Measurements from ENCODE around the gene PPP2R5E.

The PPP2R5E gene

GRCh38 chr14:63472986-63473788, 70.0 kb downstream of the PPP2R5E start:
- no peak for DNase-seq (ENCODE audit: low read depth, low spot score)

GRCh38 chr14:63470962-63471793, 72.0 kb downstream of the PPP2R5E start:
- no peak for DNase-seq (ENCODE audit: low read depth, low spot score)

DNA sequence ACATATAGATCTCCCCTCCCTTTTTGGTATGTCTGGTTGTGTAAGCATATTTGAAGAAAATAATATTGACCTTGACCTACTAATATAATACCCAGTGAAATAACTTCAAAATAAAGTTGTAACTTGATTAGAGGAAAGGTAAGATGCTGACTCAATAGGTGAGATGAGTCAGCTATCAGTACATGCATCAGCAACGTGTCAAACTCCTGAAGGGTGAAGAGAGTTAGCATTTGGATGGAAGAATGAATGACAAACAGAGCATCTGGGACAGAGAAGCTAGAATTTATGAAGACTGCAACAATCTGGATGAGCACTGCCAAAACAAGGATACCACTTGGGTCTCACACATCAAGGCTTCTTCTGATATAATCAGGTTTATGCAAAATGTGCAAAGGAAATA, 74.9 kb downstream of the PPP2R5E start:
- DNase-seq (ENCODE audit: low read depth, low spot score): no peak

- DNase-seq (ENCODE audit: low read depth, low spot score): no peak
These were observed 75.6 kb downstream of the PPP2R5E start for GRCh38 chr14:63467440-63468072.

DNA sequence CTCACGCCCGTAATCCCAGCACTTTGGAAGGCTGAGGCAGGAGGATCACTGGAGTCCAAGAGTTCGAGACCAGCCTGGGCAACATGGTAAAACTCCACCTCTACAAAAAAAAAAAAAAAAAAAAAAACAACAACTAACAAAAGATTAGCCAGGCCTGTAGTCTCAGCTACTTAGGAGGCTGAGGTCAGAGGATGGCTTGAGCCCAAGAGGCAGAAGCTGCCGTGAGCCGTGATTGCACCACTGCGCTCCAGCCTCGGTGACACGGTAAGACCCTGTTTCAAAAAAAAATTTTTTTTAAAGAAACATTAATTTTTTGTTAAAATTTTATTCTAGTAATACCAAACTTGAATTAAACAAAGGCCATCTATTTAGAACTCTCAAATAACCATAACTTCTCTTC, 77.8 kb downstream of the PPP2R5E start:
- DNase-seq (ENCODE audit: low read depth, low spot score): no peak

DNA sequence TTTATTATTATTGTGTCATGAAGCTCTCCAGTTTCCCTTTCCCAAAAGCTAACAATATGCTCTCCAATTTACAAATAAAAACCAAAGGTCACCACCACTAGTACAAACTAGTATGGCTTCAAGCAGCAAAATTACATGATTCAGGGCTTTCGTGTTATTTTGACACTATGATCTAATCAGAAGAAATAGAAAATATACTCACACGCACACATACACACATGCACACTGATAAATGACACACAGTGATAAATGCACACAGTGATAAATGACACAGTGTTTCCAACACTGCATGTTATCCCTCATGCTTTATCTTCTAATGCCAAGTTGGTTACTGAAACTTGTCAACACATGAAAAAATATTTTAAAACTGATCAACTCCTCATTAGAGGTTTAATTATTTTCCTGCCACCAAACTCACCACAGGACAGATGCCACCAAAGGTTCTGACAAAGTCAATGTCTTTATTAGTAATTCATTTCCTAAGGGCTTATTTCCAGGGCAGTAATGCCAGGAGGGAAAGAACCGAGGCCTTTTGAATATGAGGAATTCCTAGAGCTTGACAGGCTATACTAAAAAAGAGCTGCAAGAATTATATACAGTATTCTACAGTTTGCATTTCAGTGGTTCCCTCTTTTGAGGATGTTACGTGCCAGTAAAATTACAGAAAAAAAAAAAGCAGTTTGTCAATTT, 82.4 kb downstream of the PPP2R5E start:
- DNase-seq (ENCODE audit: low read depth, low spot score): no peak

GRCh38 chr14:63459738-63460137, 83.4 kb downstream of the PPP2R5E start:
- DNase-seq (ENCODE audit: low read depth, low spot score): no peak

GRCh38 chr14:63457498-63457897, 85.7 kb downstream of the PPP2R5E start:
- no peak for DNase-seq (ENCODE audit: low read depth, low spot score)

GRCh38 chr14:63454863-63455622, 88.1 kb downstream of the PPP2R5E start:
- DNase-seq (ENCODE audit: low read depth, low spot score): no peak

DNA sequence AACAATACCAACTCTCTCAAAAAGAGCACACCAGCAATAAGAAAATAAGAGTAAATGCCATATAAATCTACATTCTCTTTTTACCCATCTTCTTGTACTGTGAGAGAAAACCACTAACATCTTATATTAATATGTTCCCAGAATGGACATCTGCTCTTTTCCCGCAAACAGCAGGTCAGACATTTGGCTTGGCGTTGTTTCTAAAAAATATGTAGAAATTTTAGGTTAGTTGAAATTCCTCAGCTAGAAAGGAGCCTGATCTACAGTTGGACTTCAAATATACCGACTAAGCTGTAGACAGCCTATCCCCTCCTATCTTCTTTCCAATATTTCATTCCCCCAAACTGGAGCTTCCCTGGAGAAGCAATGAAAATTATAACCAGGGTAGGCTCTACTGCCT, 88.7 kb downstream of the PPP2R5E start:
- no peak for DNase-seq (ENCODE audit: low read depth, low spot score)

- no peak for DNase-seq (ENCODE audit: low read depth, low spot score)
These were observed 89.7 kb downstream of the PPP2R5E start for GRCh38 chr14:63453443-63453936.

GRCh38 chr14:63452796-63453195, 90.4 kb downstream of the PPP2R5E start:
- DNase-seq (ENCODE audit: low read depth, low spot score): no peak

DNA sequence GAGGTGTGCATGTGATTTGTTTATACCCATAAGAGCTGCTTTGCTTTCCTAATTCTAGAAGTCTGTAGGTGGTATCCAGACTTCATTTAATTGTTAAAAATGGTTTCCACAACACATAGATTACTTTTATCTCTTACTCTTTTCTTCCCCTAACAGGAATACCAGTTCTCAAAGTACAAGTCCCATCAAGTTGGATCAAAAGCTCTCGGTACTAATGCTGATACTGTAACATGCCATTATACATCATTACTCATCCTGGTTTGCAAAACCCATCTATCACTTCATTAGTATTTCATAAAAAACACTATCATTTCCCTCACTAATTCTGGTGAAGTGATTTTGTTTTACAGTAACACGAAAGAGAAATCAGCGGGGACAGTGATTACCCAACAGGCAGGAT, 94.3 kb downstream of the PPP2R5E start:
- no peak for DNase-seq (ENCODE audit: low read depth, low spot score)

GRCh38 chr14:63444588-63444987, 98.6 kb downstream of the PPP2R5E start:
- no peak for DNase-seq (ENCODE audit: low read depth, low spot score)

GRCh38 chr14:63443988-63444387, 99.2 kb downstream of the PPP2R5E start:
- DNase-seq (ENCODE audit: low read depth, low spot score): no peak

- DNase-seq (ENCODE audit: low read depth, low spot score): no peak
These were observed 99.8 kb downstream of the PPP2R5E start for GRCh38 chr14:63443361-63443760.

DNA sequence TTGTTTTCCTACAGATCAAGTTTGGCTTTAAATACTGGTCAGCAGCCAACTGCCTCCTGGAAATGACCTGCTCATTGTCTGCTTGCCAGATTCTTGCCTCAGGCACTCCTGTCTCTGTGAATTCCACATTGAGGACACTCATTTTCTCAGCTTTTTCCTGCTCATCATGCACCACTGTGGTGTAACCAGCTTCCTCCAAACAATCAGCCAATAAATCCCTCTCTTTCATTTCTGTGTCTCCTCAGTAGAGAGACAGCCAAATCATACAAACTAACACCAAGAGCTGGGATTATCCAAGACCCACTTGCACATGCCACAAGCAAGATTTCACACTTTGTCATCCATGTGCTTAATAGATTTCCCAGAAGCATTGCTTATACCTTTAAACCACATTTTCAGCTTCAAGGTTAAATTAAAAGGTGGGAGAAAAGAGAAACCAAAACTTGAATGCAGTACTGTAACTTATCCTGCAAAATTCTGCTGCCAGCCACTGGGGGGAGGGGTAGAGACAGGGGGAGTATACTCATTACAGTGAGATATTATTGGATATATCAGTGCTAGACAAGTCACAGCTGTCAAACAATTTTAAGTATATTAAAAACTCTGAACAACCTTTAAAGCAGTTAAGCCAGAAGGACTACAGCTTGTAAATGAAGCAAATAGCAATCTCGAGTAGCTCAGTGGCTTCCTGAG, 105.0 kb downstream of the PPP2R5E start:
- no peak for DNase-seq (ENCODE audit: low read depth, low spot score)

DNA sequence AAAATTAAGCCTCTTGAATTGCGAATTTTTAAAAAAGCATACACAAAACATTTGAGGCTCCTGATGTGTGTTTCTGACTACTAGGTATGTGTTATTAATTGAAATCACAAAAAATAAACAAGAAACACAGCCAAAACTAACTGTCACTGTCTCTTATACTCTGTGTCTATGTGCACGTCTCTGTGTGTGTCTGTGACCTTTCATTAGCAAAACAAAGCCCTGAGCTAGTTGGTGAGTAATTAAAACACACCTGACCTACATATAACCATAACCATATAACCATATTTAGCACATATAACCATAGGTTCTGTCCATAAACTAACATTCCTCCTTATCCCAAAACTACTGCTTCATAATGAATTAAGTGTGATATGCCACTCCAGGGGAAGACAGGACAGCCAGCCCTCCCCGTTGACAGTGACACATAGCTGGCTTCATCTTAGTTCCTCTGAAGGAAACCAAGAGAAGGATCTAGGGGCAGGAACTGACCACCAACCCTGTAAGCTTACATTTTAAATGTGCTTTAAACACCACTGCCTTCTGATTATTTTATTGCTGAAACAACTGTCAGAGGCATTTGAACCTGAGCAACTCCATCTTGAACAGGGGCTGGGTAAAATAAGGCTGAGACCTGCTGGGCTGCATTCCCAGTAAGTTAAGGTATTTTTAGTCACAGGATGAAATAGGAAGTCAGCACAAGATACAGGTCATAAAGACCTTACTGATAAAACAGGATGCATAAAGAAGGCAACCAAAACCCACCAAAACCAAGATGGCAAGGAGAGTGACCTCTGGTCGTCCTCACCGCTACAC, 106.7 kb downstream of the PPP2R5E start:
- DNase-seq (ENCODE audit: low read depth, low spot score): no peak

GRCh38 chr14:63435838-63436237, 107.3 kb downstream of the PPP2R5E start:
- no peak for DNase-seq (ENCODE audit: low read depth, low spot score)
